ENCODE results near the gene NFYC. TPM values are rescaled to one million over a fixed set of nuclear protein-coding genes. Genes with fewer than 3 reads are reported as not detected.

NFYC gene
- total RNA-seq, 1 donor from 2014 or later = 51.1 TPM

DNA sequence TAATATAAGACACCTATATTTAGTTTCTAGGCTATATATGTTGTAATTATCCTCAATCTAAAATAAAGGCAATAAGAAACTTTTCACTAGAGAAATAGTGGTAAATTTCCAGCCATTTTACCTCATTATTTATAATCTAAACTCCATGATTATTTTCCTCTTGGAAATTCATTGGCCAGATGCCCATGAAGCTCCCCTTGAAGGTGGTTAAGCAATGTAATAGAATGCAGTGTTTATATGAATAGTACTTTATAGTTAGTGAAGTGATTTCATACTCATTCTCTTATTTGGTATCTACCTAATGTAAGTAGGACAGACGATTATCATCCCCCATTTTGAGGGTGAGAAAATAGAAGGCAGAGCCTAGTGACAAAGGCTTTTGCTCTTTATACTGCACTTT lies 26.5 kb downstream of the NFYC start:
- Mint-ChIP-seq H3K36me3 (ENCODE audit: low read depth, unreplicated experiment) (peaks cover 7% of the 10 kb centered on the region), H3K27ac (ENCODE audit: unreplicated experiment) (peak overlapping the region; percentile 3), H3K27me3 (ENCODE audit: low read depth, unreplicated experiment) (no peaks in the 10 kb centered on the region), H3K4me3 (ENCODE audit: unreplicated experiment) (no peak overlapping the region), H3K4me1 (ENCODE audit: low read depth, unreplicated experiment) (peaks cover 15% of the 10 kb centered on the region), H3K9me3 (ENCODE audit: unreplicated experiment) (no peaks in the 10 kb centered on the region)
- TF ChIP-seq EZH2 (IDR thresholded peaks at IDR 0.05; ENCODE audit: insufficient read depth, low read length) = no peak
- TF ChIP-seq, protein P1, sequence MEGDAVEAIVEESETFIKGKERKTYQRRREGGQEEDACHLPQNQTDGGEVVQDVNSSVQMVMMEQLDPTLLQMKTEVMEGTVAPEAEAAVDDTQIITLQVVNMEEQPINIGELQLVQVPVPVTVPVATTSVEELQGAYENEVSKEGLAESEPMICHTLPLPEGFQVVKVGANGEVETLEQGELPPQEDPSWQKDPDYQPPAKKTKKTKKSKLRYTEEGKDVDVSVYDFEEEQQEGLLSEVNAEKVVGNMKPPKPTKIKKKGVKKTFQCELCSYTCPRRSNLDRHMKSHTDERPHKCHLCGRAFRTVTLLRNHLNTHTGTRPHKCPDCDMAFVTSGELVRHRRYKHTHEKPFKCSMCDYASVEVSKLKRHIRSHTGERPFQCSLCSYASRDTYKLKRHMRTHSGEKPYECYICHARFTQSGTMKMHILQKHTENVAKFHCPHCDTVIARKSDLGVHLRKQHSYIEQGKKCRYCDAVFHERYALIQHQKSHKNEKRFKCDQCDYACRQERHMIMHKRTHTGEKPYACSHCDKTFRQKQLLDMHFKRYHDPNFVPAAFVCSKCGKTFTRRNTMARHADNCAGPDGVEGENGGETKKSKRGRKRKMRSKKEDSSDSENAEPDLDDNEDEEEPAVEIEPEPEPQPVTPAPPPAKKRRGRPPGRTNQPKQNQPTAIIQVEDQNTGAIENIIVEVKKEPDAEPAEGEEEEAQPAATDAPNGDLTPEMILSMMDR (IDR thresholded peaks at IDR 0.05; ENCODE audit: insufficient read depth, low read depth, low read length) = no peak
- peaks cover 6% of the 10 kb centered on the region for H3K4me1 ChIP-seq (ENCODE audit: insufficient read depth, low read length)
- FAIRE-seq (no peak), DNase-seq (ENCODE audit: low read depth) (no peak)
- H4K20me1 ChIP-seq (ENCODE audit: insufficient read depth, low read length) = peaks cover 19% of the 10 kb centered on the region
- peaks cover 83% of the 10 kb centered on the region for H3K79me2 ChIP-seq (ENCODE audit: insufficient read depth, low read length)
- H3K4me3 ChIP-seq (ENCODE audit: insufficient read depth, low read depth, low read length) = no peak overlapping the region
- no peak overlapping the region for H3K4me2 ChIP-seq (ENCODE audit: low read length)
- no peaks in the 10 kb centered on the region for H3K9me3 ChIP-seq (ENCODE audit: insufficient read depth, low read depth, low read length)
- no peak overlapping the region for H3K9ac ChIP-seq (ENCODE audit: low read length)
- no peak overlapping the region for H2AFZ ChIP-seq (ENCODE audit: low read depth, low read length)
- no peaks in the 10 kb centered on the region for H3K27me3 ChIP-seq (ENCODE audit: insufficient read depth, low read length)
- H3K27ac ChIP-seq (ENCODE audit: low read depth, low read length) = no peak overlapping the region
- no peaks in the 10 kb centered on the region for H3K36me3 ChIP-seq (ENCODE audit: insufficient read depth, low read length)

- Histone ChIP-seq H3K36me3 (ENCODE audit: insufficient read depth, low read length) (no peaks in the 10 kb centered on the region), H3K4me3 (ENCODE audit: insufficient read depth, low read depth, low read length) (no peak overlapping the region), H3K4me1 (ENCODE audit: insufficient read depth, low read length) (peaks cover 6% of the 10 kb centered on the region), H2AFZ (ENCODE audit: low read depth, low read length) (no peak overlapping the region), H3K27me3 (ENCODE audit: insufficient read depth, low read length) (no peaks in the 10 kb centered on the region), H3K9me3 (ENCODE audit: insufficient read depth, low read depth, low read length) (no peaks in the 10 kb centered on the region), H3K27ac (ENCODE audit: low read depth, low read length) (no peak overlapping the region), H4K20me1 (ENCODE audit: insufficient read depth, low read length) (peaks cover 34% of the 10 kb centered on the region), H3K79me2 (ENCODE audit: insufficient read depth, low read length) (peaks cover 81% of the 10 kb centered on the region), H3K9ac (ENCODE audit: low read length) (no peak overlapping the region), H3K4me2 (ENCODE audit: low read length) (no peak overlapping the region)
- H3K27ac Mint-ChIP-seq (ENCODE audit: unreplicated experiment) = no peak overlapping the region
- DNase-seq (ENCODE audit: low read depth) (no peak), FAIRE-seq (no peak)
- H3K4me1 Mint-ChIP-seq (ENCODE audit: low read depth, unreplicated experiment) = peaks cover 14% of the 10 kb centered on the region
- H3K27me3 Mint-ChIP-seq (ENCODE audit: low read depth, unreplicated experiment) = no peaks in the 10 kb centered on the region
- H3K36me3 Mint-ChIP-seq (ENCODE audit: low read depth, unreplicated experiment) = peaks cover 5% of the 10 kb centered on the region
- no peaks in the 10 kb centered on the region for H3K9me3 Mint-ChIP-seq (ENCODE audit: unreplicated experiment)
- no peak overlapping the region for H3K4me3 Mint-ChIP-seq (ENCODE audit: unreplicated experiment)
- TF ChIP-seq EZH2 (IDR thresholded peaks at IDR 0.05; ENCODE audit: insufficient read depth, low read length) = no peak
- TF ChIP-seq, protein P1 (IDR thresholded peaks at IDR 0.05; ENCODE audit: insufficient read depth, low read depth, low read length) = no peak
These were observed 29.0 kb downstream of the NFYC start for GRCh38 chr1:40720493-40720892.

- Mint-ChIP-seq H3K4me3 (ENCODE audit: unreplicated experiment) (no peak overlapping the region), H3K27ac (ENCODE audit: unreplicated experiment) (no peak overlapping the region), H3K36me3 (ENCODE audit: low read depth, unreplicated experiment) (peaks cover 2% of the 10 kb centered on the region), H3K27me3 (ENCODE audit: low read depth, unreplicated experiment) (no peaks in the 10 kb centered on the region), H3K4me1 (ENCODE audit: low read depth, unreplicated experiment) (peaks cover 10% of the 10 kb centered on the region), H3K9me3 (ENCODE audit: unreplicated experiment) (peaks cover 2% of the 10 kb centered on the region)
- no peak for TF ChIP-seq EZH2 (IDR thresholded peaks at IDR 0.05; ENCODE audit: insufficient read depth, low read length)
- TF ChIP-seq, protein P1 (IDR thresholded peaks at IDR 0.05; ENCODE audit: insufficient read depth, low read depth, low read length) = no peak
- Histone ChIP-seq H3K4me2 (ENCODE audit: low read length) (no peak overlapping the region), H3K9ac (ENCODE audit: low read length) (no peak overlapping the region), H3K4me1 (ENCODE audit: insufficient read depth, low read length) (peaks cover 6% of the 10 kb centered on the region), H4K20me1 (ENCODE audit: insufficient read depth, low read length) (peaks cover 38% of the 10 kb centered on the region), H3K27me3 (ENCODE audit: insufficient read depth, low read length) (no peaks in the 10 kb centered on the region), H3K27ac (ENCODE audit: low read depth, low read length) (no peak overlapping the region), H2AFZ (ENCODE audit: low read depth, low read length) (no peak overlapping the region), H3K79me2 (ENCODE audit: insufficient read depth, low read length) (peaks cover 77% of the 10 kb centered on the region), H3K4me3 (ENCODE audit: insufficient read depth, low read depth, low read length) (no peak overlapping the region), H3K9me3 (ENCODE audit: insufficient read depth, low read depth, low read length) (no peaks in the 10 kb centered on the region), H3K36me3 (ENCODE audit: insufficient read depth, low read length) (no peaks in the 10 kb centered on the region)
- DNase-seq (ENCODE audit: low read depth) (no peak), FAIRE-seq (no peak)
These were observed 31.1 kb downstream of the NFYC start for GRCh38 chr1:40722622-40723021.

Measured in astrocyte (in vitro differentiated cells and primary cell).